Measurements from ENCODE around the gene SLA2.

DNA sequence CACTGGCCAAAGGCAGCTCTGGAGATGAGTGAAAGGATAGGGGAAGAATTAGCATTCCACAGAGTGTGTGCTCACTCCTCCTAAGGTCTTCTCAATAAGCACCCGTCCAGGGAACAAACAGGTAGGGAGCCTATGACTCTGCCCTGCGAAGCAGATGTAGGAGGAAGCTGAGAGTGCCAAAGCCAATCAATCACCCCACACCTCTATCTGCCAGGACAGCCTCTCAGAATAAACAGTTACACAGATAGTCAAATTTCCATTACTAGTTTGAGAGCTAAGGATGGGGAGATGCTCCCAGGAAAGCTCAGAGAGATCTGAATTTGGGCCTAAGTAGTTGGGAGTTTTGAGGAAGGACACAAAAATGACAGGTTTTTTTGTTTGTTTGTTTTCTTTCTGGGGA, 40.5 kb upstream of the SLA2 start:
- TF ChIP-seq CTCF (IDR thresholded peaks at IDR 0.05) = no peak
- no peak for TF ChIP-seq POLR2A (IDR thresholded peaks at IDR 0.05)

Measured in uterus (tissue), 2 donors.